ENCODE measurements around the gene DMKN. TPM values are rescaled to one million over a fixed set of nuclear protein-coding genes. Genes with fewer than 3 reads are reported as not detected.
"Not testable (repeated sequence)": the region's sequence is repeated elsewhere in the genome, so short reads cannot be mapped to it uniquely, and the experiment has no call there.

The DMKN gene
- polyA plus RNA-seq, 1 experiment: 1.5 TPM

GRCh38 chr19:35474104-35474503 lies 39.3 kb downstream of the DMKN start:
- H3K27me3 ChIP-seq (ENCODE audit: control insufficient read depth, insufficient read depth, low read length): no peaks in the 10 kb centered on the region; the same call in 1 of the 2 replicates
- ChIA-PET CTCF (interaction anchor here (2.8 kb wide), 1 partner anchor 21 kb away, joined by 10 read pairs; no protein-coding TSS in a partner anchor), POLR2A (no interaction called here)
- no peaks in the 10 kb centered on the region for H3K36me3 ChIP-seq (ENCODE audit: control insufficient read depth, insufficient read depth, low read length)
- no peak for DNase-seq (ENCODE audit: low read depth)
- H3K4me3 ChIP-seq (ENCODE audit: low read depth, low read length): no peak overlapping the region
- no peak for TF ChIP-seq CTCF (IDR thresholded peaks at IDR 0.05; ENCODE audit: insufficient read depth, low read depth, low read length)

- ChIA-PET POLR2A (no interaction called here), CTCF (interaction anchor here (2.8 kb wide), 1 partner anchor 23 kb away, joined by 10 read pairs; no protein-coding TSS in a partner anchor)
- no peak overlapping the region for H3K4me3 ChIP-seq (ENCODE audit: low read depth, low read length)
- H3K27me3 ChIP-seq (ENCODE audit: control insufficient read depth, insufficient read depth, low read length): no peaks in the 10 kb centered on the region; the same call in 1 of the 2 replicates
- DNase-seq (ENCODE audit: low read depth): no peak
- H3K36me3 ChIP-seq (ENCODE audit: control insufficient read depth, insufficient read depth, low read length): no peaks in the 10 kb centered on the region
- no peak for TF ChIP-seq CTCF (IDR thresholded peaks at IDR 0.05; ENCODE audit: insufficient read depth, low read depth, low read length)
Measured at GRCh38 chr19:35471946-35472345, 41.5 kb downstream of the DMKN start.

GRCh38 chr19:35471075-35471474 lies 42.4 kb downstream of the DMKN start:
- POLR2A ChIA-PET; DNase-seq (ENCODE audit: low read depth); H3K4me3 ChIP-seq (ENCODE audit: low read depth, low read length); H3K36me3 ChIP-seq (ENCODE audit: control insufficient read depth, insufficient read depth, low read length); H3K27me3 ChIP-seq (ENCODE audit: control insufficient read depth, insufficient read depth, low read length); CTCF ChIA-PET: not testable (repeated sequence)

- Histone ChIP-seq H3K27me3 (ENCODE audit: control insufficient read depth, insufficient read depth, low read length) (no peaks in the 10 kb centered on the region; the same call in 1 of the 2 replicates), H3K36me3 (ENCODE audit: control insufficient read depth, insufficient read depth, low read length) (no peaks in the 10 kb centered on the region), H3K4me3 (ENCODE audit: low read depth, low read length) (no peak overlapping the region)
- no peak for DNase-seq (ENCODE audit: low read depth)
- POLR2A ChIA-PET: no interaction called here
- CTCF ChIA-PET: interaction anchor here (1.0 kb wide), 2 partner anchors 10 to 119 kb away, joined by 3 to 4 read pairs; no protein-coding TSS in a partner anchor
- TF ChIP-seq CTCF (IDR thresholded peaks at IDR 0.05; ENCODE audit: insufficient read depth, low read depth, low read length): no peak
Measured at GRCh38 chr19:35470128-35470527, 43.3 kb downstream of the DMKN start.

- Histone ChIP-seq H3K36me3 (ENCODE audit: control insufficient read depth, insufficient read depth, low read length) (no peaks in the 10 kb centered on the region), H3K4me3 (ENCODE audit: low read depth, low read length) (no peak overlapping the region), H3K27me3 (ENCODE audit: control insufficient read depth, insufficient read depth, low read length) (no peaks in the 10 kb centered on the region; the same call in 1 of the 2 replicates)
- peak; percentile 42 for TF ChIP-seq CTCF (IDR thresholded peaks at IDR 0.05; ENCODE audit: insufficient read depth, low read depth, low read length)
- DNase-seq (ENCODE audit: low read depth): no peak
- ChIA-PET CTCF (interaction anchor here (0.6 to 2.1 kb wide), 7 partner anchors 8 to 116 kb away, joined by 3 to 6 read pairs (median 4); no protein-coding TSS in a partner anchor), POLR2A (no interaction called here)
Measured at GRCh38 chr19:35468637-35469036, 44.8 kb downstream of the DMKN start.

- no peak for TF ChIP-seq CTCF (IDR thresholded peaks at IDR 0.05; ENCODE audit: insufficient read depth, low read depth, low read length)
- DNase-seq (ENCODE audit: low read depth): no peak
- CTCF ChIA-PET: interaction anchor here (0.5 to 1.1 kb wide), 3 partner anchors 66 to 379 kb away, joined by 3 to 5 read pairs (median 4); no protein-coding TSS in a partner anchor
- no peak overlapping the region for H3K4me3 ChIP-seq (ENCODE audit: low read depth, low read length)
- no peaks in the 10 kb centered on the region for H3K36me3 ChIP-seq (ENCODE audit: control insufficient read depth, insufficient read depth, low read length)
- POLR2A ChIA-PET: no interaction called here
- H3K27me3 ChIP-seq (ENCODE audit: control insufficient read depth, insufficient read depth, low read length): no peaks in the 10 kb centered on the region; the same call in 1 of the 2 replicates
Measured at GRCh38 chr19:35466259-35466658, 47.2 kb downstream of the DMKN start.

GRCh38 chr19:35462956-35463355 lies 50.5 kb downstream of the DMKN start:
- H3K4me3 ChIP-seq (ENCODE audit: low read depth, low read length); DNase-seq (ENCODE audit: low read depth); H3K27me3 ChIP-seq (ENCODE audit: control insufficient read depth, insufficient read depth, low read length); H3K36me3 ChIP-seq (ENCODE audit: control insufficient read depth, insufficient read depth, low read length); POLR2A ChIA-PET: not testable (repeated sequence)
- CTCF ChIA-PET: interaction anchor here (0.6 to 1.4 kb wide), 3 partner anchors 28 to 513 kb away, joined by 3 to 4 read pairs (median 3); no protein-coding TSS in a partner anchor
